ENCODE measurements around the gene OR52B2. TPM values are rescaled to one million over a fixed set of nuclear protein-coding genes. Genes with fewer than 3 reads are reported as not detected.
"Not testable (repeated sequence)": the region's sequence is repeated elsewhere in the genome, so short reads cannot be mapped to it uniquely, and the experiment has no call there.

The OR52B2 gene
- polyA plus RNA-seq, 1 experiment, result not detected

GRCh38 chr11:6156628-6157359, 13.3 kb downstream of the OR52B2 start:
- POLR2A ChIA-PET, result no interaction called here
- no peak for DNase-seq (ENCODE audit: low read depth)
- H3K36me3 ChIP-seq (ENCODE audit: control insufficient read depth, insufficient read depth, low read length), result no peaks in the 10 kb centered on the region
- CTCF ChIA-PET, result interaction anchor here (0.6 kb wide), 1 partner anchor 57 kb away, joined by 3 read pairs; no protein-coding TSS in a partner anchor
- no peaks in the 10 kb centered on the region for H3K27me3 ChIP-seq (ENCODE audit: control insufficient read depth, insufficient read depth, low read length)
- H3K4me3 ChIP-seq (ENCODE audit: low read depth, low read length), result no peak overlapping the region
- no peak for TF ChIP-seq CTCF (IDR thresholded peaks at IDR 0.05; ENCODE audit: insufficient read depth, low read depth, low read length)

GRCh38 chr11:6152126-6152525, 18.0 kb downstream of the OR52B2 start:
- H3K36me3 ChIP-seq (ENCODE audit: control insufficient read depth, insufficient read depth, low read length), result no peaks in the 10 kb centered on the region
- ChIA-PET POLR2A (no interaction called here), CTCF (no interaction called here)
- TF ChIP-seq CTCF (IDR thresholded peaks at IDR 0.05; ENCODE audit: insufficient read depth, low read depth, low read length), result no peak
- H3K27me3 ChIP-seq (ENCODE audit: control insufficient read depth, insufficient read depth, low read length), result no peaks in the 10 kb centered on the region
- H3K4me3 ChIP-seq (ENCODE audit: low read depth, low read length), result no peak overlapping the region
- DNase-seq (ENCODE audit: low read depth), result no peak

- H3K4me3 ChIP-seq (ENCODE audit: low read depth, low read length), result no peak overlapping the region
- ChIA-PET CTCF (no interaction called here), POLR2A (no interaction called here)
- no peak for DNase-seq (ENCODE audit: low read depth)
- no peaks in the 10 kb centered on the region for H3K36me3 ChIP-seq (ENCODE audit: control insufficient read depth, insufficient read depth, low read length)
- TF ChIP-seq CTCF (IDR thresholded peaks at IDR 0.05; ENCODE audit: insufficient read depth, low read depth, low read length), result no peak
- H3K27me3 ChIP-seq (ENCODE audit: control insufficient read depth, insufficient read depth, low read length), result no peaks in the 10 kb centered on the region
Observed at GRCh38 chr11:6151117-6151516, 19.0 kb downstream of the OR52B2 start.

GRCh38 chr11:6143737-6144136, 26.4 kb downstream of the OR52B2 start:
- H3K27me3 ChIP-seq (ENCODE audit: control insufficient read depth, insufficient read depth, low read length); CTCF ChIA-PET; H3K4me3 ChIP-seq (ENCODE audit: low read depth, low read length); DNase-seq (ENCODE audit: low read depth); H3K36me3 ChIP-seq (ENCODE audit: control insufficient read depth, insufficient read depth, low read length); POLR2A ChIA-PET: not testable (repeated sequence)

- Histone ChIP-seq H3K4me3 (ENCODE audit: low read depth, low read length) (no peak overlapping the region), H3K27me3 (ENCODE audit: control insufficient read depth, insufficient read depth, low read length) (no peaks in the 10 kb centered on the region), H3K36me3 (ENCODE audit: control insufficient read depth, insufficient read depth, low read length) (no peaks in the 10 kb centered on the region)
- TF ChIP-seq CTCF (IDR thresholded peaks at IDR 0.05; ENCODE audit: insufficient read depth, low read depth, low read length), result no peak
- POLR2A ChIA-PET, result no interaction called here
- CTCF ChIA-PET, result no interaction called here
- DNase-seq (ENCODE audit: low read depth), result no peak
Observed at GRCh38 chr11:6142936-6143335, 27.2 kb downstream of the OR52B2 start.

GRCh38 chr11:6135936-6136335, 34.2 kb downstream of the OR52B2 start:
- POLR2A ChIA-PET; H3K27me3 ChIP-seq (ENCODE audit: control insufficient read depth, insufficient read depth, low read length); DNase-seq (ENCODE audit: low read depth); H3K36me3 ChIP-seq (ENCODE audit: control insufficient read depth, insufficient read depth, low read length); H3K4me3 ChIP-seq (ENCODE audit: low read depth, low read length): not testable (repeated sequence)
- CTCF ChIA-PET, result interaction anchor here (0.6 kb wide), 1 partner anchor 84 kb away, joined by 3 read pairs; no protein-coding TSS in a partner anchor
